Right atrium auricular region (tissue), 2 donors: ENCODE data around the gene PEPD. TPM values are rescaled to one million over a fixed set of nuclear protein-coding genes. Genes with fewer than 3 reads are reported as not detected.

Source experiments
- DNase-seq: peaks from one replicate; pipeline ENCODE4 v3.0.0-alpha.2; 2019; ENCODE audit warnings: low spot score
- H3K27ac ChIP-seq, 2 donors: fragments of 200-600 bp; sonication (generic); 1 replicate in 1 of 2; 2 replicates in 1 of 2; pipeline ENCODE4 v1.5.1; 2016 to 2019
- H3K27me3 ChIP-seq, 2 donors: fragments of 200-600 bp; sonication (generic); one replicate each; pipeline versions ENCODE4 v1.5.1 to v1.6.0; 2017 to 2019
- H3K36me3 ChIP-seq: fragments of 200-600 bp; sonication (generic); one replicate; pipeline ENCODE4 v1.5.1; 2016
- H3K4me1 ChIP-seq, 2 donors: fragments of 200-600 bp; sonication (generic); one replicate each; pipeline versions ENCODE4 v1.5.1 to v1.6.0; 2017 to 2019
- H3K4me3 ChIP-seq, 2 donors: fragments of 200-600 bp; sonication (generic); 1 replicate in 1 of 2; 2 replicates in 1 of 2; pipeline ENCODE4 v1.5.1; 2017 to 2019; ENCODE audit warnings: mild to moderate bottlenecking in 1 of 2, moderate library complexity in 1 of 2
- H3K9me3 ChIP-seq, 2 donors: fragments of 200-600 bp; sonication (generic); one replicate each; pipeline ENCODE4 v1.5.1; 2019
- total RNA-seq, 2 donors: library from RNA; depleted of rRNA; stranded (reverse); fragments of >200 nt; gene quantifications; one replicate each; pipeline ENCODE4 v1.1.0, GENCODE V29; 2016
- TF ChIP-seq, protein P1 (sequence below), 2 donors: fragments of 200-600 bp; sonication (generic); IDR thresholded peaks; one replicate each; pipeline ENCODE4 v1.5.1; 2019; ENCODE audit warnings: antibody characterized with exemption in 2 of 2

PEPD gene
- total RNA-seq, 2 donors from 2014 or later: 27.1 to 38.9 TPM

DNA sequence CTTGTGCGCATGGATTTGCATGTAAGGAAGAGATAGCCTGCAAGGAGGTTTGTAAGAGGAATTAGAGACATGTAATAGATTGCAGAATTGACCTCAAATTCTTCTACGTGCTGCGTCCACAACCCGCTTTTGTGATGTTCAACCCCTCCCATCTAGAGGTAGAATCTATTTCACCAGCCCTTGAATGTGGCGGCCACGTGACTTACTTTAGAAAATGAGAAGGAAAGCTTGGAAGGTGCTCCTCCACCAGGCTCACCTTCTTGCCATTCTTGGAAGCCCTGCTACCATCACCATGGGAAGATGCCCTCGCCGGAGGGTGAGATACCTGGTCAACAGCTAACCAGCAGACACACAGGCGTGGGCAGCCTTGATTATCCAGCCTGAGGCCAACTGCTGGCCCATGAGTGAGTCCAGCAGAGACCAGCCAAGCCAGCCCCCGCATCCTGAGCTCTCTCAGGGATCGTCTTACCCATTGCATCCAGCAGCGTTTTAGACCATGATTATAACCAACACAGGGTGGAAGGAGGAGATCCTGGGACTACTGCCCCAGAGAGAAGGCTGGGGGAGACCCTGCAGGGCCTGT lies 7.6 kb upstream of the PEPD start:
- Histone ChIP-seq H3K4me3 (no peak overlapping the region), H3K9me3 (no peaks in the 10 kb centered on the region), H3K36me3 (no peaks in the 10 kb centered on the region), H3K27me3 (no peaks in the 10 kb centered on the region), H3K4me1 (no peaks in the 10 kb centered on the region), H3K27ac (no peak overlapping the region)
- DNase-seq: no peak
- TF ChIP-seq, protein P1, sequence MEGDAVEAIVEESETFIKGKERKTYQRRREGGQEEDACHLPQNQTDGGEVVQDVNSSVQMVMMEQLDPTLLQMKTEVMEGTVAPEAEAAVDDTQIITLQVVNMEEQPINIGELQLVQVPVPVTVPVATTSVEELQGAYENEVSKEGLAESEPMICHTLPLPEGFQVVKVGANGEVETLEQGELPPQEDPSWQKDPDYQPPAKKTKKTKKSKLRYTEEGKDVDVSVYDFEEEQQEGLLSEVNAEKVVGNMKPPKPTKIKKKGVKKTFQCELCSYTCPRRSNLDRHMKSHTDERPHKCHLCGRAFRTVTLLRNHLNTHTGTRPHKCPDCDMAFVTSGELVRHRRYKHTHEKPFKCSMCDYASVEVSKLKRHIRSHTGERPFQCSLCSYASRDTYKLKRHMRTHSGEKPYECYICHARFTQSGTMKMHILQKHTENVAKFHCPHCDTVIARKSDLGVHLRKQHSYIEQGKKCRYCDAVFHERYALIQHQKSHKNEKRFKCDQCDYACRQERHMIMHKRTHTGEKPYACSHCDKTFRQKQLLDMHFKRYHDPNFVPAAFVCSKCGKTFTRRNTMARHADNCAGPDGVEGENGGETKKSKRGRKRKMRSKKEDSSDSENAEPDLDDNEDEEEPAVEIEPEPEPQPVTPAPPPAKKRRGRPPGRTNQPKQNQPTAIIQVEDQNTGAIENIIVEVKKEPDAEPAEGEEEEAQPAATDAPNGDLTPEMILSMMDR (IDR thresholded peaks at IDR 0.05): no peak

DNA sequence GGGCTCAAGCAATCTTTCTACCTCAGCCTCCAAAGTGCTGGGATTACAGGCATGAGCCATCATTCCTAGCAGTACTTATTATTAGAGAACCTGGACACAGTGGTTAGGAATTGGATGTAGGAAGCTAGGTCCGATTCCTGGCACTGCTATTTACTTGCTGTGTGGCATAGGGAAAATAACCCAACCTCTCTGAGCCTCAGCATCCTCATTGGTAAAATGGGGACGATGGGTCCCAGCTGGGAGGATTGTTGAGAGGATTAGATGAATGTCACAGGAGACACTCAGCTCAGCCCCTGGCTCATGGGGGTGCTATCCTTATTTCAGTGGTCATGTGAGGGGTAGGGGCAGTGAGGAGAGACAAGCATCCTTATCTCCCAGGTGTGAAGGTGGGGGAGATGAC lies 6.8 kb upstream of the PEPD start:
- TF ChIP-seq, protein P1 (IDR thresholded peaks at IDR 0.05): no peak
- Histone ChIP-seq H3K27ac (no peak overlapping the region), H3K4me3 (no peak overlapping the region), H3K36me3 (no peaks in the 10 kb centered on the region), H3K9me3 (no peaks in the 10 kb centered on the region), H3K27me3 (no peaks in the 10 kb centered on the region), H3K4me1 (no peaks in the 10 kb centered on the region)
- DNase-seq: no peak

DNA sequence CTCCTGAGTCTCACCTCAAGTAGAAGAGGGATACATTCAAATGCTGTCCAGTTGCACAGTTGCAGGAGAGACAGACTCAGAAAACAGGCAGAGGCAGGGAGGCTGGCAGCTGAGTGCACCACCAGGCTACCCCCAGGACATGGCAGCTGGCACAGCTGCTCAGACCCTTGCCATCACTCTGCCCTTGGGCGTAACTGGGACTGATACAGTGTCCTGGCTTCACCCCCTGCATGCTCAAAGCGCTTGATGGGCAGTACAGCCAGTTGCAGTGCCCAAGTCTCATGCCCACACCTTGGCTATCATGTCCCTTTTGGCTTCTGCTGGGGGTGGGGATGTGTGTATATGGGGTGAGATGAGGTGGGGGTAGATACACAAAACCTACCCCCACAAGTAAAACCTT lies 5.5 kb upstream of the PEPD start:
- TF ChIP-seq, protein P1 (IDR thresholded peaks at IDR 0.05): no peak
- no peaks in the 10 kb centered on the region for H3K9me3 ChIP-seq
- H3K4me3 ChIP-seq: no peak overlapping the region
- H3K27me3 ChIP-seq: no peaks in the 10 kb centered on the region
- no peak overlapping the region for H3K27ac ChIP-seq
- no peak for DNase-seq
- no peaks in the 10 kb centered on the region for H3K36me3 ChIP-seq
- peaks cover 0 to 6% of the 10 kb centered on the region in 2 donors for H3K4me1 ChIP-seq

DNA sequence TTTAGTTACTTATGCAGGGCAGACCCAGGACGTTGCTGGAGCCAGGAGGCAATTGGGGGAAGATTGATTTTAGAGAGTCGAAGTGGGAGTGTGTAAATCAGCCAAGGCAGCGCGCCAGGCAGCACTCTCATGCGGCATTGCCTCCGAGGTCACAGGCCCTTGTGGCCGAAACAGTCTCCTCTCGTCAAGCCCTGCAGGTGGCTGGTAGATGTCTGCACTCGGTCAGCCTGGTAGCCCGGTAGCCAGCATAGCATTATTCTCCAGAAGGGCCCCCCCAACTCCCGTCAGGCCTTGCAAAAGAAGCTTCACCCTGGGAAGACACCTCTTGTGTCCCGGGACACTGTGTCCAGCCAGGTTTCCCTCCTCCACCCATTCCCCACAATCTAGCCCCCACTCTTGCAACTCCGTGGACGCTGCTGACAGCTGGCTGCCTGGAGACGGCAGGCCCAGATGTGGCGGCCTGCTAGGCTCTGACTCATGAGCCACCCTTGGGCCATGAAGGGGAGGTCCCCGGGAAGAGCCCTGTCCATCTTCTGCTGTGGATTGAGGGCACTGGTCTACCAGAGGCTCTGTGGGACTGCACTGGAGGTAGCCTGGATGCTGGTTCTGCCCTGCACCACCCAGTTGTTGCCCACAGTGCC lies 2.6 kb upstream of the PEPD start:
- TF ChIP-seq, protein P1 (IDR thresholded peaks at IDR 0.05): no peak
- DNase-seq: no peak
- Histone ChIP-seq H3K4me1 (peaks cover 0 to 21% of the 10 kb centered on the region in 2 donors), H3K4me3 (no peak overlapping the region), H3K27ac (no peak overlapping the region), H3K27me3 (no peaks in the 10 kb centered on the region), H3K9me3 (no peaks in the 10 kb centered on the region), H3K36me3 (no peaks in the 10 kb centered on the region)

DNA sequence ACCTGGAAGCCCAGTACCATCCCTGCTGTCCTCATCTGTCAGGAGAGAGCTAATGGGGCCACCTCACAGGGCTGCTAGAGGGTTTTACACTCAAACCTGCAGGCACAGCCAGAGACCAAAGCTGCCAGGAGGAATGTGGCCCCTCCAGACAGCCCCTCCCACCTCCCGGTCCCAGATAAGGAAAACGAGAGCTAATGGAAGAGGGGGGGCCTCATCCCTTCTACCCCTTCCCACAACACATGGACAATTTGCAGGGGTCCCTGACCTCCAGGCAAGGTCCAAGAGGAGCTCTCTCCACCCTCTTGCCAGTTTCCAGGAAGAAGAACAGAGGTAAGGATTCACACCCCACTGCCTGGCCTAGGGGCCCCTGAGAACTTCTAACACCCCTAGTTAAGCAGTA lies 1.6 kb upstream of the PEPD start:
- TF ChIP-seq, protein P1 (IDR thresholded peaks at IDR 0.05): no peak
- Histone ChIP-seq H3K9me3 (no peaks in the 10 kb centered on the region), H3K4me1 (peaks cover 0 to 21% of the 10 kb centered on the region in 2 donors), H3K27me3 (no peaks in the 10 kb centered on the region), H3K36me3 (no peaks in the 10 kb centered on the region), H3K4me3 (no peak overlapping the region), H3K27ac (no peak overlapping the region)
- DNase-seq: no peak

DNA sequence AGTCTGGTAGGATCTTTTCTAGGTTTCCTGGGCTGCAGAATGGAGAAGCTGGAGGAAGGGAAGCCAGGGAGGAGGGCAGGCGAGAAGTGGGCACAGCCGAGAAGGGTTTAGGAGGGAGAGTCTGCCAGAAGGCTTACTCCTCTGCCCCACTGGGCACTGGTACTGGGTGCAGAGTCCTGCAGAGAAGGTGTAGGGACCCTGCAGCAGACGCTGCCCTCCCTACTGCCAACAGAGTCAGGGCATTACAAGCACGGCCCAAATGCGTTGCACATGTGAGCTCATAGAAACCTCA lies 726 bp upstream of the PEPD start:
- no peaks in the 10 kb centered on the region for H3K36me3 ChIP-seq
- no peaks in the 10 kb centered on the region for H3K9me3 ChIP-seq
- H3K4me1 ChIP-seq: peaks cover 0 to 21% of the 10 kb centered on the region in 2 donors
- TF ChIP-seq, protein P1 (IDR thresholded peaks at IDR 0.05): no peak
- H3K27me3 ChIP-seq: no peaks in the 10 kb centered on the region
- peak overlapping the region; percentile 88 to 90 for H3K4me3 ChIP-seq
- no peak for DNase-seq
- peak overlapping the region in 1 of 2 donors; percentile 51 for H3K27ac ChIP-seq
